ENCODE results near the gene DOCK1.

DOCK1 gene

DNA sequence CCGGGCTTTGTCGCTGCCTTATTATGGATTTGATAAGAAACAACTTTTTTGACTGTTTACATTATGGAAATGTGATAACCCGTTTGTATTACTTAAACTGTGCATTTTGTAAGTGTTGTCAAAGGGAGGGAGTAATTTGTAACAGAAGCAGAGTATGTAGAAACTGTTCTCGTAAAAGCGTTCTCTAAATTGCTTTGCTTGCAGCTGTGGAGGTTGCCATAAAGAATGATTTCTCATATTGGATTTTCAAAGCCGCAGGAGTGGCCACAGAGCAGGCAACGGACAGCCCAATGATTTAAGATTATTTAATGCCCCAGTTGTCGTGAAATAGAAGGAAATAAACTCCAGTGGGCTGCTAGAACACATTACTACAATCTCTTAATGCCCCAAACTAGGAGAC is 405.2 kb downstream of the DOCK1 start:
- H3K4me3 ChIP-seq (ENCODE audit: low read length): no peak overlapping the region
- DNase-seq (ENCODE audit: low read depth): no peak
- TF ChIP-seq CTCF (IDR thresholded peaks at IDR 0.05; ENCODE audit: insufficient read depth, low read depth, low read length, missing control alignments): no peak

GRCh38 chr10:127310923-127311322 is 405.7 kb downstream of the DOCK1 start:
- no peak for TF ChIP-seq CTCF (IDR thresholded peaks at IDR 0.05; ENCODE audit: insufficient read depth, low read depth, low read length, missing control alignments)
- no peak for DNase-seq (ENCODE audit: low read depth)
- no peak overlapping the region for H3K4me3 ChIP-seq (ENCODE audit: low read length)

DNA sequence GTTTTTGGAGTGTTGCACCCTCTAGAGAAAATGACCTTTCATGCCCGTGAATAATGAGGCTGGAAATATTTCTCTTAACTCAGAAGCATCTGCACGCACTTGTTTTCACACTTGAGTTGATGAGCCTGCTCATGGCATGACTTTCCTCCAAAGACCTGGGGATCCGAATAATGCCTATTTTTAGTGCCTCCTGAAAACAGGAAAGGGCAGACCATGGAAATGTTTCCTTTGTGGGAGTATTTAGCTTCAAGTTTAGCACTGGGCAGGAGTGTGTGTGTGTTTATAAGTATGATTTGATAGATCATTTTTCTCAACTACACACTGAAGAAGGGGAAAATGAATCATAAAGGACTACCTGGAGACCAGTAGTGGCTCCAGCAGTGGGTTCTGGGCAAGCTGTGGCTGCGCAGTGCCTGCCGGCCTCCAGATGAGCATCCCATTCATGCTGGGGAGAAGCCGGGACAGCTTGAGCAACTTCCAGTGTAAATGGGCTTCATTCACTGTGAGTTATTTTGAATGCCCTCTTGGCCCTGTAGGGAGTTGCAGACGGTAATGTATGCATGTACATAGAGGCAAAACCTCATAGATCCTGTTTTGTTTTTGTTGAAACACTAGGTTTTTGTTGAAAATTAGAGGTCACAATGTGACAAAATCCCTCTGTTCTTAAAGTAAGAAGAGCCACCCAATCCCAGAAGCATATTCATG is 408.9 kb downstream of the DOCK1 start:
- TF ChIP-seq CTCF (IDR thresholded peaks at IDR 0.05; ENCODE audit: insufficient read depth, low read depth, low read length, missing control alignments): no peak
- H3K4me3 ChIP-seq (ENCODE audit: low read length): no peak overlapping the region
- DNase-seq (ENCODE audit: low read depth): no peak

DNA sequence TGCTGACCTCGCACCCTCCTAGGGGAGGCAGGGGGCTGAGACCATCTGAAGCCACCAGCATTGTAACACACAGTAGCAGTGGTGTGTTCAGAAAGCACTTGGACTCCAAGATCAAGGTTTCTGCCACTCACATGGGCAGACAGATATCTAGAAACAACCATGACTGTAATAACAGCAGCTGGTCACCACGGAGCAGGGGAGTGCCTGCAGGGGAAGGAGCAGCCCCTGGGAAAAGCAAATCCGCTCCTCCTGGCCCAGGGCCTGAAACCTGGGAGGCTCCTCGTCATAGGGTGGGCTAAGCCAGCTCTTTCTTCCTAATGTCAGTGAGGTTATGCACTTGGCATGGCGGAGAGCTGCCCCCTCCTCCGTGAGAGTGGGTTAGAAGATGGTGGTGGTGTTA is 409.6 kb downstream of the DOCK1 start:
- H3K4me3 ChIP-seq (ENCODE audit: low read length): no peak overlapping the region
- no peak for DNase-seq (ENCODE audit: low read depth)
- TF ChIP-seq CTCF (IDR thresholded peaks at IDR 0.05; ENCODE audit: insufficient read depth, low read depth, low read length, missing control alignments): no peak

- no peak for TF ChIP-seq CTCF (IDR thresholded peaks at IDR 0.05; ENCODE audit: insufficient read depth, low read depth, low read length, missing control alignments)
- peak; percentile 51 for DNase-seq (ENCODE audit: low read depth)
Observed at GRCh38 chr10:127315888-127316287, 410.7 kb downstream of the DOCK1 start.

DNA sequence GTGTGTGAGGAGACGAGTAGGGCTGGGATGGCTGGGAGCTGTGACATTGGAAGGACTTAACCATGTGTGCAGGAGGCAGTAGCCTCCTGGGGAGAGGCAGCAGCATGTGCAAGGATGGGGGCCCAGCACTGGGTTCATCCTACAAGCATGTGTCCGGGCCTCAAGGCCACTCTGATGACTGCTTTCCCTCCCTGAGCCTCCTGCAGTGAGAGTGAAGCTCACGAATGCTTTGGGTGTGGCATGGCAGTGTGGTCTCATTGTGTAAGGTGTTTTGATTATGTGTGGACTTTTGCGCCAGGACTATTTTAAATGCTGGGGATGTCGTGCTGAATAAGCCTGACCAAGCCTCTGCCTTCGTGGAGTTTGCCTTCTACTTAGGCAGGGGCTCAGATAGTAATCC is 413.2 kb downstream of the DOCK1 start:
- no peak for DNase-seq (ENCODE audit: low read depth)
- no peak overlapping the region for H3K4me3 ChIP-seq (ENCODE audit: low read length)
- no peak for TF ChIP-seq CTCF (IDR thresholded peaks at IDR 0.05; ENCODE audit: insufficient read depth, low read depth, low read length, missing control alignments)

More at GRCh38 chr10:127315888-127316287, 410.7 kb downstream of the DOCK1 start:
- H3K4me3 ChIP-seq (ENCODE audit: low read length): no peak overlapping the region

GRCh38 chr10:127319271-127319670 is 414.0 kb downstream of the DOCK1 start:
- DNase-seq (ENCODE audit: low read depth): no peak
- no peak for TF ChIP-seq CTCF (IDR thresholded peaks at IDR 0.05; ENCODE audit: insufficient read depth, low read depth, low read length, missing control alignments)
- H3K4me3 ChIP-seq (ENCODE audit: low read length): no peak overlapping the region

Data from epithelial cell of esophagus (primary cell).